SK-N-SH (cell line): Measurements from ENCODE around the gene STK17B. TPM values are rescaled to one million over a fixed set of nuclear protein-coding genes. Genes with fewer than 3 reads are reported as not detected.
A peak's percentile ranks its signal among the peaks of the same experiment; 100 is the strongest.

Experiments
- CTCF ChIA-PET: fragments of 300-600, 350-600 bp; formaldehyde crosslinking; extraction: SDS; loops from one replicate; lab custom pipeline; 2021; lab: Yijun Ruan, JAX
- POLR2A ChIA-PET: fragments of 350-600 bp; sonication (Branson Sonifier 250); formaldehyde crosslinking; extraction: SDS; loops from one replicate; lab custom pipeline; 2020; ENCODE audit warnings: antibody characterized with exemption, inconsistent platforms; lab: Yijun Ruan, JAX
- DNase-seq: peaks from one replicate; pipeline ENCODE4 v3.0.0; 2012
- H2AFZ ChIP-seq: fragments of 200-600 bp; sonication (generic); 2 replicates; pipeline ENCODE4 v1.8.1; 2016; ENCODE audit warnings: antibody characterized with exemption, mild to moderate bottlenecking, low read depth
- H3F3A ChIP-seq: fragments of 200-600 bp; sonication (generic); replicated peaks from 2 replicates; pipeline ENCODE3; 2016; ENCODE audit warnings: antibody characterized with exemption, mild to moderate bottlenecking; ENCODE audit not compliant: insufficient read depth
- H3K27ac ChIP-seq, 2 experiments: fragments of 200-500 bp in 1 of 2; fragments of 200-600 bp in 1 of 2; sonication (Bioruptor generic) in 1 of 2; sonication (generic), shearing (Covaris generic) in 1 of 2; 2 replicates each; pipeline versions ENCODE4 v1.5.1 to v1.6.1; 2014 to 2016; ENCODE audit warnings: low read depth in 2 of 2, inconsistent platforms in 1 of 2, low read length in 1 of 2, mild to moderate bottlenecking in 1 of 2, mixed read lengths in 1 of 2
- H3K27me3 ChIP-seq: fragments of 200-600 bp; sonication (generic), shearing (Covaris generic); 2 replicates; pipeline ENCODE4 v1.6.1; 2016; ENCODE audit warnings: mixed run types; ENCODE audit not compliant: insufficient read depth
- H3K36me3 ChIP-seq, 2 experiments: fragments of 200-500 bp in 1 of 2; fragments of 200-600 bp in 1 of 2; sonication (Bioruptor generic) in 1 of 2; sonication (generic) in 1 of 2; replicated peaks in 1 of 2; 2 replicates each; pipeline versions ENCODE3 to v1.5.1; 2014 to 2016; ENCODE audit warnings: low read length in 1 of 2, mild to moderate bottlenecking in 1 of 2; ENCODE audit not compliant: insufficient read depth in 2 of 2, control insufficient read depth in 1 of 2
- H3K4me1 ChIP-seq, 2 experiments: fragments of 200-500 bp in 1 of 2; fragments of 200-600 bp in 1 of 2; sonication (Bioruptor generic) in 1 of 2; sonication (generic), shearing (Covaris generic) in 1 of 2; 2 replicates each; pipeline versions ENCODE4 v1.5.1 to v1.6.1; 2014 to 2016; ENCODE audit warnings: low read depth in 1 of 2, low read length in 1 of 2, mixed run types in 1 of 2; ENCODE audit not compliant: insufficient read depth in 2 of 2, control insufficient read depth in 1 of 2
- H3K4me2 ChIP-seq: fragments of 200-600 bp; sonication (generic), shearing (Covaris generic); 2 replicates; pipeline ENCODE4 v1.6.1; 2017; ENCODE audit warnings: mixed run types
- H3K4me3 ChIP-seq, 2 experiments: fragments of 200-500 bp in 1 of 2; fragments of 200-600 bp in 1 of 2; sonication (Bioruptor generic) in 1 of 2; sonication (generic), shearing (Covaris generic) in 1 of 2; 2 replicates each; pipeline versions ENCODE4 v1.5.1 to v1.8.1; 2014 to 2016; ENCODE audit warnings: low read depth in 2 of 2, inconsistent platforms in 1 of 2, low read length in 1 of 2, mild to moderate bottlenecking in 1 of 2, mixed read lengths in 1 of 2, moderate library complexity in 1 of 2
- H3K79me2 ChIP-seq: fragments of 200-600 bp; sonication (generic); 2 replicates; pipeline ENCODE4 v1.8.1; 2017; ENCODE audit warnings: mild to moderate bottlenecking; ENCODE audit not compliant: insufficient read depth
- H3K9ac ChIP-seq: fragments of 200-600 bp; sonication (generic); 2 replicates; pipeline ENCODE4 v1.6.1; 2017; ENCODE audit warnings: mixed run types
- H3K9me2 ChIP-seq: fragments of 200-600 bp; sonication (generic); 2 replicates; pipeline ENCODE4 v1.6.1; 2017; ENCODE audit warnings: mixed run types
- H3K9me3 ChIP-seq: fragments of 200-600 bp; sonication (generic); 2 replicates; pipeline ENCODE4 v1.6.1; 2017; ENCODE audit warnings: mixed run types, mild to moderate bottlenecking, moderate library complexity
- H4K20me1 ChIP-seq: fragments of 200-600 bp; sonication (generic); 2 replicates; pipeline ENCODE4 v1.6.1; 2017; ENCODE audit warnings: mild to moderate bottlenecking, mixed run types; ENCODE audit not compliant: insufficient read depth
- CHD2 ChIP-seq: fragments of 150-350 bp; IDR thresholded peaks from 2 replicates; pipeline ENCODE4 v1.6.1; 2018; ENCODE audit warnings: low read length; ENCODE audit not compliant: partially characterized antibody
- EP300 ChIP-seq, 2 experiments: IDR thresholded peaks; 2 replicates each; pipeline versions ENCODE4 v1.4.0 to v1.6.1; 2012; ENCODE audit warnings: borderline replicate concordance in 1 of 2, low read depth in 1 of 2, low read length in 1 of 2
- FOSL2 ChIP-seq: IDR thresholded peaks from 2 replicates; pipeline ENCODE4 v1.4.0; 2012; ENCODE audit warnings: low read depth, mild to moderate bottlenecking, moderate library complexity, borderline replicate concordance
- MEF2A ChIP-seq: IDR thresholded peaks from 2 replicates; pipeline ENCODE4 v1.4.0; 2012; ENCODE audit warnings: low read depth, borderline replicate concordance
- RXRA ChIP-seq: IDR thresholded peaks from 2 replicates; pipeline ENCODE4 v1.4.0; 2012; ENCODE audit warnings: low read depth, mild to moderate bottlenecking, borderline replicate concordance
- SIN3A ChIP-seq: IDR thresholded peaks from 2 replicates; pipeline ENCODE4 v1.6.1; 2012; ENCODE audit warnings: low read depth, mild to moderate bottlenecking, low read length, moderate library complexity, borderline replicate concordance
- SMC3 ChIP-seq: IDR thresholded peaks from 2 replicates; pipeline ENCODE4 v1.6.1; 2012; ENCODE audit warnings: low read depth, low read length, improper control_type of control experiment
- TAF1 ChIP-seq: IDR thresholded peaks from 2 replicates; pipeline ENCODE4 v1.6.1; 2012; ENCODE audit warnings: low read depth, mild to moderate bottlenecking, low read length, moderate library complexity, borderline replicate concordance
- TEAD4 ChIP-seq: IDR thresholded peaks from 2 replicates; pipeline ENCODE4 v1.4.0; 2012; ENCODE audit warnings: mild to moderate bottlenecking, borderline replicate concordance; ENCODE audit not compliant: insufficient read depth
- YY1 ChIP-seq: IDR thresholded peaks from 2 replicates; pipeline ENCODE4 v1.4.0; 2012; ENCODE audit warnings: low read depth, mild to moderate bottlenecking
- WGBS: methylation state at CpG from one replicate; pipeline ENCODE4 v1.1.6; 2017; ENCODE audit warnings: low lambda C conversion rate; 5-methylcytosine and 5-hydroxymethylcytosine counted together
- polyA plus RNA-seq, 3 experiments: library from polyadenylated mRNA; depleted of rRNA; stranded (reverse); fragments of >200 nt; gene quantifications; 2 replicates each; pipeline ENCODE4 v1.2.3, GENCODE V29; 2012
- TF ChIP-seq, protein P1 (sequence below): IDR thresholded peaks from 2 replicates; pipeline ENCODE4 v1.4.0; 2012; ENCODE audit warnings: low read depth
- TF ChIP-seq, protein P2 (sequence below): fragments of 200-600 bp; sonication (generic); IDR thresholded peaks from 2 replicates; pipeline ENCODE4 v1.6.1; 2017; ENCODE audit warnings: antibody characterized with exemption, mild to moderate bottlenecking, moderate library complexity
- TF ChIP-seq, protein P3 (sequence below): IDR thresholded peaks from 2 replicates; pipeline ENCODE4; 2012
- TF ChIP-seq, protein P4 (sequence below): fragments of 150-350 bp; IDR thresholded peaks from 2 replicates; pipeline ENCODE4 v1.6.1; 2017; ENCODE audit warnings: antibody characterized with exemption, low read length, low read depth, borderline replicate concordance

STK17B gene
- polyA plus RNA-seq, 1 of the 3 experiments (the other 2 are of a cell fraction) = 5.1 TPM

DNA sequence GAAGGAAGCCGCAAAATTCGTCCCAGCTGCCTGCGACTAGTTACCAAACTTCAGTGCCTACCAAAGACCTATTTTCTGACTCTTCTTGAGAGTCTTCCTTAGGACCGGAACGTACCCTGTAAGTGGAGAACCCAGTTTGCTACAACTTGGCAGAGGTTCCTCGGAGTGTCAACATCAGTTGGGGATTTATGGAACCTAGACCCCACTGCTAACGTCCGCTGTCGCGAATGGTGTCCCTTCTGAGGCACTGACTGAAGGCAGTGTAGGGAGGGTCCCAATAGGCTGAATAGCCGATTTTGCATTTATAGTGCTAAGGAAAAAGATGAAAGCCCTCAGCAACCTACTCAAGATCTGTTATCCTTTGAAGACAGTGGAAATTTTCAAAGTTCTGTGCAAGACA is 568 bp upstream of the STK17B start:
- Histone ChIP-seq H4K20me1 (peaks cover 10% of the 10 kb centered on the region; the same call in 1 of the 2 replicates), H3K4me2 (peak overlapping the region; percentile 82), H3K36me3 (no peaks in the 10 kb centered on the region), H3K4me1 (peaks cover 5 to 13% of the 10 kb centered on the region in 2 experiments; a peak in 3 of 4 replicates), H3K9ac (0 out of 2 replicates have a peak overlapping the region, but pooled peaks have one; percentile 12)
- CTCF ChIA-PET = interaction anchor here (1.0 kb wide), 1 partner anchor 94 kb away, joined by 3 read pairs; no protein-coding TSS in a partner anchor
- TF ChIP-seq TAF1 = no peak
- TF ChIP-seq SIN3A = no peak
- TF ChIP-seq, protein P1, sequence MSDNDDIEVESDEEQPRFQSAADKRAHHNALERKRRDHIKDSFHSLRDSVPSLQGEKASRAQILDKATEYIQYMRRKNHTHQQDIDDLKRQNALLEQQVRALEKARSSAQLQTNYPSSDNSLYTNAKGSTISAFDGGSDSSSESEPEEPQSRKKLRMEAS = no peak
- no peak for TF ChIP-seq TEAD4
- no peak for TF ChIP-seq RXRA
- TF ChIP-seq MEF2A = no peak
- TF ChIP-seq, protein P2, sequence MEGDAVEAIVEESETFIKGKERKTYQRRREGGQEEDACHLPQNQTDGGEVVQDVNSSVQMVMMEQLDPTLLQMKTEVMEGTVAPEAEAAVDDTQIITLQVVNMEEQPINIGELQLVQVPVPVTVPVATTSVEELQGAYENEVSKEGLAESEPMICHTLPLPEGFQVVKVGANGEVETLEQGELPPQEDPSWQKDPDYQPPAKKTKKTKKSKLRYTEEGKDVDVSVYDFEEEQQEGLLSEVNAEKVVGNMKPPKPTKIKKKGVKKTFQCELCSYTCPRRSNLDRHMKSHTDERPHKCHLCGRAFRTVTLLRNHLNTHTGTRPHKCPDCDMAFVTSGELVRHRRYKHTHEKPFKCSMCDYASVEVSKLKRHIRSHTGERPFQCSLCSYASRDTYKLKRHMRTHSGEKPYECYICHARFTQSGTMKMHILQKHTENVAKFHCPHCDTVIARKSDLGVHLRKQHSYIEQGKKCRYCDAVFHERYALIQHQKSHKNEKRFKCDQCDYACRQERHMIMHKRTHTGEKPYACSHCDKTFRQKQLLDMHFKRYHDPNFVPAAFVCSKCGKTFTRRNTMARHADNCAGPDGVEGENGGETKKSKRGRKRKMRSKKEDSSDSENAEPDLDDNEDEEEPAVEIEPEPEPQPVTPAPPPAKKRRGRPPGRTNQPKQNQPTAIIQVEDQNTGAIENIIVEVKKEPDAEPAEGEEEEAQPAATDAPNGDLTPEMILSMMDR = no peak
- no peak for TF ChIP-seq YY1
- TF ChIP-seq FOSL2 = no peak
- no peak for TF ChIP-seq CHD2
- no peak for TF ChIP-seq SMC3
- TF ChIP-seq EP300 (IDR thresholded peaks at IDR 0.05; ENCODE audit: borderline replicate concordance in 1 of 2, low read depth in 1 of 2, low read length in 1 of 2) = no peak
- TF ChIP-seq, protein P3, sequence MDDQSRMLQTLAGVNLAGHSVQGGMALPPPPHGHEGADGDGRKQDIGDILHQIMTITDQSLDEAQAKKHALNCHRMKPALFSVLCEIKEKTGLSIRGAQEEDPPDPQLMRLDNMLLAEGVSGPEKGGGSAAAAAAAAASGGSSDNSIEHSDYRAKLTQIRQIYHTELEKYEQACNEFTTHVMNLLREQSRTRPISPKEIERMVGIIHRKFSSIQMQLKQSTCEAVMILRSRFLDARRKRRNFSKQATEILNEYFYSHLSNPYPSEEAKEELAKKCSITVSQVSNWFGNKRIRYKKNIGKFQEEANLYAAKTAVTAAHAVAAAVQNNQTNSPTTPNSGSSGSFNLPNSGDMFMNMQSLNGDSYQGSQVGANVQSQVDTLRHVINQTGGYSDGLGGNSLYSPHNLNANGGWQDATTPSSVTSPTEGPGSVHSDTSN = no peak
- TF ChIP-seq, protein P4, sequence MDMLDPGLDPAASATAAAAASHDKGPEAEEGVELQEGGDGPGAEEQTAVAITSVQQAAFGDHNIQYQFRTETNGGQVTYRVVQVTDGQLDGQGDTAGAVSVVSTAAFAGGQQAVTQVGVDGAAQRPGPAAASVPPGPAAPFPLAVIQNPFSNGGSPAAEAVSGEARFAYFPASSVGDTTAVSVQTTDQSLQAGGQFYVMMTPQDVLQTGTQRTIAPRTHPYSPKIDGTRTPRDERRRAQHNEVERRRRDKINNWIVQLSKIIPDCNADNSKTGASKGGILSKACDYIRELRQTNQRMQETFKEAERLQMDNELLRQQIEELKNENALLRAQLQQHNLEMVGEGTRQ = no peak
- TF ChIP-seq, all 33 proteins: peak for 0
- DNase-seq = no peak
- H3K9me2 ChIP-seq = no peaks in the 10 kb centered on the region
- H3K79me2 ChIP-seq = peaks cover 44% of the 10 kb centered on the region
- peak overlapping the region; percentile 78 to 92 for H3K4me3 ChIP-seq
- WGBS = 22% methylated on average over 9 of the region's 11 CpGs
- peak overlapping the region; percentile 70 for H2AFZ ChIP-seq
- peaks cover 19% of the 10 kb centered on the region for H3F3A ChIP-seq
- no peaks in the 10 kb centered on the region for H3K27me3 ChIP-seq
- no peak overlapping the region for H3K27ac ChIP-seq
- H3K9me3 ChIP-seq = no peaks in the 10 kb centered on the region
- POLR2A ChIA-PET = interaction anchor here (0.5 kb wide), 1 partner anchor 40 kb away, joined by 4 read pairs; no protein-coding TSS in a partner anchor
